HG03571 (cell line): ENCODE measurements around the gene GNG13.
"Not testable (repeated sequence)": the region's sequence is repeated elsewhere in the genome, so short reads cannot be mapped to it uniquely, and the experiment has no call there.

ENCODE experiments used
- ATAC-seq: cut with Tn5 transposase; IDR thresholded peaks from one replicate; pipeline ENCODE4 v1.9.1; 2021; ENCODE audit not compliant: unreplicated experiment

GNG13 gene

DNA sequence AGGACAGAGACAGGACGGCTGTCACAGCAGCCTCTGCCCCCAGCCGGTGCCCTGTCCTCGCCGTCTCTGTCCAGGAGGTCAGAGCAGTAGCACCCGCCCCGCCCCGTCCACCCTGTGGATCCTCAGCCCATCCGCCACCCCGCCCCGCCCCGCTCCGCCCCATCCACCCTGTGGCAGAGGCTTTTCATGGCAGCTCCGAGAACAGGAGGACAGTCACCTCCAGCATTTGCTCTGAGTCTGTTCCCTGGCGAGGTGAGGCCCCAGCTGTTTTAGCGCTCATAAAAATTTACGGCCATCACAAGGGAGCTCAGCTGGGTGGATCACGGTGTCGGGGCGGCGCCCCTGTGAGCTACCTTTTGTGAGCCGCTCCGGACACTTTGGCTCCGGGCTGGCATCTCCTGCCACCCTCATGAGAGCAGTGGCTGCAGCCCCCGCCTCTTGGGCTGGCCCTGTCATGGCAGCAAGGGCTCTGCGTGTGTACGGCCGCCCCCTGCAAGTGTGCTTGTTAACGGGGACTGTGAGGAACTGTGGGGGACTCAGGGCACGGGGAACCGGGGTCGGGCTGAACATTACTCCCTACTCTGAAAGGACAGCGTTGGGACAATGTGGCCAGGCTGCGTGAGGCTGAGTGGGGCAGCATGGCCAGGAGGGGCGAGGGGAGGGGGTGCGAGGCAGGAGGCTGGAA lies 32.3 kb upstream of the GNG13 start:
- ATAC-seq: no peak

GRCh38 chr16:831571-832413 lies 31.3 kb upstream of the GNG13 start:
- no peak for ATAC-seq

GRCh38 chr16:830871-831570 lies 30.5 kb upstream of the GNG13 start:
- ATAC-seq: no peak

DNA sequence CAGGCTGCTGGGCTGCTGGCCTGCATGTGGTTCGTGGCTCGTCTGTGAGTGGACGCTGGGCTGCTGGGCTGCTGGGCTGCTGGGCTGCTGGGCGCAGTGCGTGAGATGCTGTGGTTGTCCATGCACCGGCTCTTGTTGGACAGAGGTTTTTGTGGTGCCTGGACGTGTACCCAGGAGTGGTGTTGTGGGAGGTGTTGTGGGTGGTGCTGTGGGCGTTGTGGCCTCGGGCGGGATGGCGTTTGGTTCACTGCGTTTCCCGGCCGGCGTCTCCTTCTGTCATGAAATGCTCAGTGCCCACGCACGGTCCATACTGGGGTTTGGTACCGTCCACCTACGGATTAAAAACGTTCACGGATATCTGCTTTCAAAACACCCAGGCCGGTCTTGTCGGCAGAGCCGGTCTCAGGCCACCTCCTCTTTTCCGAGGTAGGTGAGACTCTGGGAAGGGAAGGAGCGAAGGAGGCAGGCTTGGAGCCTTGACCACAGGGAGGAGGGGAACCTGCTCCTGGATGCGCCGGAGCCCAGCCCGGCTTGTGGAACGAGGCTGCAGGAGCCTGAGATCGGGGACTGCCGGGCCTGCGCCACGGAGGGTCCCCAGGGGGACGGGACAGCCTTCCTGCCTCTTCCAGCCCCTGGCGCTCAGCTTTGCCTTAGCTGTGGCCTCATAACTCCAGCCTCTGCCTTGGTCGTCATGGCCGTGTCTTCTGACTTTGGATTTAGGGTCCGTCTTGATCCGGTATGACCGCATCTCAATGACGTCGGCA lies 29.8 kb upstream of the GNG13 start:
- ATAC-seq: no peak

DNA sequence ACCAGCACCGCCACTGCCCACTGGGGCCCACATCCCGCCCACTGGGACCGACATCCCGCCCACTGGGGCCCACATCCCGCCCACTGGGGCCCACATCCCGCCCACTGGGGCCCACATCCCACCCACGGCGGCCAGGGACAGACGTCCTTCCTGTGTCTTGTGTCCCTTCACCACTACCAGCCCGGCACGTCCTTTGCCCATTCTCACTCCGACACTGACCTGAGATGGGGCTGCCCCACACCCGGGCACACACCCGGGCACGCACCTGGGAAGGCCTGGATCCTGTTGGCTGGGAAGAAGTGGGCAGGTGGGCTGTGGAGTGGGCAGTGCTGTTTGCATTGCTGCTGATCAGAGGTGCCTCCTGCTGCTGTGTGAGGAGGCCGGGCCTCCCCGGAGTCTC lies 28.4 kb upstream of the GNG13 start:
- no peak for ATAC-seq

DNA sequence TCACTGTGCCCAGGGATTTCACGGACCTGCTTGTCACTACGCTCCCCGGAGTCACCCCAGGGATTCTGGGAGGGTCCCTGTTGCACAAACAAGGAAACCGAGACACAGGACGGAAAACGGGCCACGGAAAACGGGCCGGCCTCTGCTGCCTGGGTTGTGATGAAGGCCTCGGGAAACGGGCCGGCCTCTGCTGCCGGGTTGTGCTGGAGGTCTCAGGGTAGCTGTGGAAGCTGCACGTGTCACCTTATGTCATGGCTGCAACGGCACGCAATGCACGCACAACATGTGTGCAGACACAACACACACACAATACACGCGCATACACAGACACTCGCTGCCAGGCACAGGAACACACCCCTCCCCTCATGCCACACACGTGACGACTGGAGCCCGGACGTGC lies 27.0 kb upstream of the GNG13 start:
- ATAC-seq: no peak

DNA sequence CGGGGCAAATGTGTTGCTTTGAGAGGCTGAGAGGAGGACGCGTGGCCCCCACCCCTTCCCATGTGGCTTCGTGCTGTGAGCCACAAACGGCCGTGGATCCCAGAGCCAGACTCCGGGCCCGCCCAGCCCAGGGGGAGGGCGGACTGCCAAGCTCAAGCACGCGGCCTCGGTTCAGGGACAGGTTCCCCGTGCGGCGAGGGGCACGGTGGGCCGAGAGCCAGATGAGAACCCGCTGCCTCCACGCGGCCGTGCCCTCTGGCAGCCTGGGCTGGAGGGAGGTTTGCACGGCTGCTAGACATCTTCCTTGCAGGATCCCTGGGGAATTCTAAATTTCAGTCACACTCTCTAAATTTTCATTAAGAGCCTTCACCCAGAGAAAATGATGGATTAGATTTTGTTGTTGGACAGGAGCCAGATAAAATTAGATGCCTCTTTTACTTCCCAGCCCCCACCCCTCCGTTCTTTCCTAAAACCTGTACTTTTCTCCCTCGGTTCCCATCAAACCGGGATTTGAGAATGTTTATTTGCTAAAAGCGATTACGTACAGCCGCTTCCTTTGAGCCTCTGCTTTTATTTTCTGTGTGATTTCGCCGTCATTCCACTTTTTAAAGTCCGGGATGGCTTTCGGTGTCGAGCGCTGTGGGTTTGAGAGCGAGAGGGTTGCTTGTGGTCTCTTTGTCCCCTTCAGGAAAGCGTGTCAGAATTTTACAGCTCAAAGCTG lies 25.0 kb upstream of the GNG13 start:
- ATAC-seq: no peak

GRCh38 chr16:824601-825000 lies 24.1 kb upstream of the GNG13 start:
- no peak for ATAC-seq

GRCh38 chr16:824194-824593 lies 23.7 kb upstream of the GNG13 start:
- ATAC-seq: no peak

DNA sequence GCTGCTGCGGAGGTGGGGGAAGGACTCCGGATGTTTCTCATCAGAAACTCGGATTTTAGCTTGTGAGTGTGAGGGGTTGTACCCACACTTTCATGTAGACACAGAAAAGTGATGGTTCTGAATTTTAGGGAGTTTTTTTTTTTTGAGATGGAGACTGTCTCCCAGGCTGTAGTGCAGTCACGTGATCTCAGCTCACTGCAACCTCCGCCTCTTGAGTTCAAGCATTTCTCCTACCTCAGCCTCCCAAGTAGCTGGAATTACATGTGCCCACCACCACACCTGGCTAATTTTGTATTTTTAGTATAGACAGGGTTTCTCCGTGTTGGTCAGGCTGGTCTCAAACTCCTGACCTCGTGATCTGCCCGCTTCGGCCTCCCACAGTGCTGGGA lies 22.4 kb upstream of the GNG13 start:
- ATAC-seq: no peak

DNA sequence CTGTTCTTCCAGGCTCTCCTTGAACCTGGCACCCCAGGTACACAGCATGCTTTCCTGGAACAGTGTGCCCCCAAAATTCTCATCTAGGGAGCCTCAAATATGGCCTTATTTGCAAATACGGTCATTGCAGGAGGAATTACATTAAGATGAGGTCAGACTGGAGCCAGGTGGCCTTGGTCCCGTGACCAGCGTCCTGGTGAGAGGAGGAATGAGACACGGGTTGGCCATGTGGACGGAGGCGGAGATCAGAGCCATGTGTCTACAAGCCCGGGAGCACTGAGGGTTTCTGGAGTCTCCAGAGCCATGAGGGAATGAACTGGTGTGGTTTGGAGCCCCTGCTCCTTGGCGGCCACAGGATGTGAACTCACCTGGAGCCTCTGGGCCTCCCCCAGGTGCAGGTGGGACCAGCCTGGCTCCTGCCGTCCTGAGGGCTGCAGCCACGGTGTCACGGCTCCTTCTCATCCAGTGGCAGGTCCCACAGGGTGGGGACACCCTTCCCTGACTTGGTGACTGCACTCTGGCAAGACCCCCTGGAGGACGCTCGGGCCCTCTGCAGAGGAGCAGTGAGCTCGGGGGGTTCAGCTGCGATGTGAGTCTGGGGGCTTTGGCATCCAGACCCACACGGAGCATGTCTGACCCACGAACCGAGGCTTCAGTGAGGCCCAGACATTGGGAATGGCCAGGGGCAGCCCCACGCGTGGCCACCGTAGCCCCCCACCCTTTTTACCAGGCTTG lies 21.8 kb upstream of the GNG13 start:
- no peak for ATAC-seq

DNA sequence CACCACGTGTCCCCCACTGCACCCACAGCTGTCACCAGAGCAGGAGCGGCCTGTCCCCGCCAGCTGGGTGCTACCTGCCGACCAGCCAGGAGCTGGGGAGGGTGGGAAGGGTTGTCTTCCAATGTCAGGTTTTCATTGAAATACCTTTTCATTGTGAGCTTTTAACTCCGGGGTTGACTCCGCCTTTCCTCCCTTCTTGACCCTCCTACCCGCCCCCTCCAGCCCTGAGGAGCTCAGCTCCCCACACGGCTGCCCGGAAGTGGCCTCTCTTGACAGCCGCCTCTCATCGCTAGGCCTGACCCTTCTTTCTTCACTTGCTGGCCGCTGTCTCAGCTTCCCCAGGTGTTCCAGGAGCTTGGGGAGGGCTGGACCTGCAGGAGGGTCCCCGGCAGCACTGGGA lies 21.2 kb upstream of the GNG13 start:
- ATAC-seq: no peak

DNA sequence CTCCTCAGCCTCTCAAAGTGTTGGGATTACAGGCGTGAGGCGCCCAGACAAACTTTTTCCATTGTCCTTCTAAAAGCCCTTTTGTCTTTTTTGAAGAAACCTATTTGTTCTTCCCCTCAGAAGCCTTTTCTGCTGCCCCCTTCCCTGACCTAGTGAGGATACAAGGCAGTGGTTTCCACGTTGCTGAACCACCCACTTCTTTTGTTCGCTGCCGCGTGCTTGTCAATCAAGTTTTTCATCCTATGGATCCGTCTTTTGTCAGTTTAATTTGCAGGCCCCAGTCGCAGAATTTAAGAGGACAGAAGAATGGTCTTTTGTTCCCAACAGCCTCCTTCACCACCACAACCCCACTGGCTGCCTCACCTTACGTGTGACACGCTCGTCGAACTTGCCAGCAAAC lies 20.2 kb upstream of the GNG13 start:
- ATAC-seq: no peak

DNA sequence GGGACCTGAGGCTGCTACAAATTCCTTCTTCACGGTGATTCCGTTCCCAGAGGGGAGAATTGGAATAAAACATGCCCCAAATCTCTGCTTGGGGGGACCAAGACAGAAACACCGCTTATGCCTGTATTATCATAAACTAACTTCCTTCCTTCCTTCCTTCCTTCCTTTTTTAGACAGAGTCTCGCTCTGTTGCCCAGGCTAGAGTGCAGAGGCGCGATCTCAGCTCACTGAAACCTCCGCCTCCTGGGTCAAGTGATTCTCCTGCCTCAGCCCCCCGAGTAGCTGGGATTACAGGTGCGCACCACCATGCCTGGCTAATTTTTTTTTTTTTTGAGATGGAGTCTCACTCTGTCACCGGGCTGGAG lies 19.5 kb upstream of the GNG13 start:
- not testable (repeated sequence) for ATAC-seq

GRCh38 chr16:819336-820043 lies 19.0 kb upstream of the GNG13 start:
- ATAC-seq: no peak

- ATAC-seq: no peak
Observed at GRCh38 chr16:818592-818991, 18.1 kb upstream of the GNG13 start.

- ATAC-seq: no peak
Observed at GRCh38 chr16:818132-818531, 17.6 kb upstream of the GNG13 start.

DNA sequence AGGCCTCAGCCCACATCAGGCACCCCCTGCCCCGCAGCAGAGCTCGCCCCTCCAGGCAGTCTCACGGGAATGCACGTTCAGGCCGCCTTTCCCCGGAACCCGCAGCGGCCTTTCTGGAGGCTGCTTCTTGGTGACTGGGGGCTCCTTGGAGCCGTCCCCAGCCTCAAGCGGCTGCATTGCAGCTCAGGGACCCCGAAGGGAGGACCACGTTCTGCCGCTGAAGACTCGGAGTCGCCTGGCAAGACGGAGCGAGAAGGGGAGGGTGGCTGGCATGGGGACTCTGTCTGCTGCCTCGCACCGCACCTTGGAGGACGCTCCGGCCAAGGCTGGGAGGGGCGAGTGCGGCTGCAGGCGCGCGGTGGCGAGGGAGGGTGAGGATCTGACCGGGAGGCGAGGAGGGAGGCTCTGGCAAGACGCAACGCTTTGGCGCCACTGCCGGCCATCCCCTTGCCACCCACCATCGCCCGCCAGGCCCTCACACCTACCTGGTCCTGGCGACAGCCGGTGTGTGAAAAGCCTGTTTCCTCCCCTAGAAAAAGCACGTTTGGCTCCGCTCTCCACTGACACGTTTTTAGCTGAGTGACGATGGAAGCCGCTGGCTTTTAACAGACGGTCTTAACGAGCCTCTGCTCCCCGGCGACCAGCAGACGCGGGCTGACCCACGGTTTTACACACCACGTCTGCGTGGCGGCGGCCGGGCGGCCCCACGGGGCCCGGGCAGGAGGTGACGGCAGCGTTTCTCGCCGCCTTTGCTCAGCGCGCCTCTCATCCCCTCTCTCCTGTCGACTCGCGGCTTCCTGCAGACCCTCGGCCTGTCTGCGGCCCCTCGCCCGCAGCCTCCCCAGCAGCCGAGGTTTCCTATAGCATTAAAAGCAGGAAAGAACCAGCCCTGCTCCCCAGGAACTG lies 16.7 kb upstream of the GNG13 start:
- no peak for ATAC-seq
